GM23248 (cell line): ENCODE data around the gene ADRM1.

Source experiments
- EZH2 ChIP-seq: fragments of 200-600 bp; sonication (generic); IDR thresholded peaks from 2 replicates; pipeline ENCODE4 v1.6.1; 2018; ENCODE audit warnings: antibody characterized with exemption, mild to moderate bottlenecking; ENCODE audit not compliant: insufficient read depth, poor library complexity, severe bottlenecking
- EZH2phosphoT487 ChIP-seq: fragments of 200-600 bp; sonication (generic); IDR thresholded peaks from 2 replicates; pipeline ENCODE4 v1.6.1; 2018; ENCODE audit warnings: antibody characterized with exemption, moderate library complexity, mild to moderate bottlenecking, low read depth; ENCODE audit not compliant: insufficient read depth

DNA sequence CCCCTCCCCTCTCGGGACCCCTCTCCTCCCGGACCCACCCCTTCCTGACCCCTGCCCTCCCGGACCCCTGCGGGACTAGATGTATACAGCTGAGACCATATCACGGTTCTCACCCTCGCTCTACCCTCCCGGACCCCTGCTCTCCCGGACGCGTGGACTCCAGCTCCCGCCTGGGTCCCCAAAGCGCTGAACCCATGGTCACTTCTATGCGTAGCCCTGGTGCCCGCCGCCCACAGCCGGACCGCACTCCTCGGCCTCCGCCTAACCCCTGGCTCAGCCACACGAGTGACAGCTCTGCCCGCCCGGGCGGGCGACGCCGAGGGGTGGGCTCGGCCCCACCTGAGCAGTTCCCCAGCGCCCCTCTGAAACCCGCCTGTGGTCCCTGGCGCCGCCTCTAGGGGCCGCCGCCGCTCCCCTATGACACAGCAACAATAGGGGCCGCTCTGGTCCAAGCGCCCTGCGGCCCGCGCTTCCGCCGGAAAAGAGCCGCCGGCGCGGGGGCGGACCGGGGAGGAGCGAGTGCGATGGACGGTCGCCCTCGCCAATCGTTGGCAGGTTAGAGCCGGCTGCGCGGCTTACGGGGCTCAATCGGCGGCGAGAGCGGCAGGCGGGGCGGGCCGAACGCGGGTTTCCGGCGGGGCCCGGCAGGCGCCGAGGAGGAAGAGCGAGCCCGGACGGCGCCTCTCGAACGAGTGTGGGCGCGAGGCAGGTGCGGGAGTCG, at the start of gene ADRM1:
- TF ChIP-seq EZH2 (no peak), EZH2phosphoT487 (no peak)
